GM15510 (cell line): ENCODE measurements around the gene GLP2R.

Source experiments
- POLR2A ChIP-seq: IDR thresholded peaks from 3 replicates; pipeline ENCODE4 v1.6.1; 2011; ENCODE audit warnings: borderline replicate concordance; ENCODE audit not compliant: insufficient read length; ENCODE audit errors: extremely low read depth

Gene GLP2R

DNA sequence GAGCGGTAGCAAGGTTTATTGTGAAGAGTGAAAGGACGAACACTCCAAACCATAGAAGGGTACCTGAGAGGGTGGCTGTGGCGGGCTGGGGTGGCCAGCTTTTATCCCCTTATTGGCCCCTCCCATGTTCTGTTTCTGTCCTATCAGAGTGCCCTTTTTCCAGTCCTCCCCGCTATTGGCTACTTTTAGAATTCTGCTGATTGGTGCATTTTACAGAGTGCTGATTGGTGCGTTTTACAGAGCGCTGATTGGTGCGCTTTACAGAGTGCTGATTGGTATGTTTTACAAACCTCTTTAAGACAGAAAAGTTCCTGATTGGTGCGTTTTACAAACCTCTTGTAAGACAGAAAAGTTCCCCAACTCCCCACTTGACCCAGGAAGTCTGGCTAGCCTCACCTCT is 16.3 kb upstream of the GLP2R start:
- no peak for TF ChIP-seq POLR2A

DNA sequence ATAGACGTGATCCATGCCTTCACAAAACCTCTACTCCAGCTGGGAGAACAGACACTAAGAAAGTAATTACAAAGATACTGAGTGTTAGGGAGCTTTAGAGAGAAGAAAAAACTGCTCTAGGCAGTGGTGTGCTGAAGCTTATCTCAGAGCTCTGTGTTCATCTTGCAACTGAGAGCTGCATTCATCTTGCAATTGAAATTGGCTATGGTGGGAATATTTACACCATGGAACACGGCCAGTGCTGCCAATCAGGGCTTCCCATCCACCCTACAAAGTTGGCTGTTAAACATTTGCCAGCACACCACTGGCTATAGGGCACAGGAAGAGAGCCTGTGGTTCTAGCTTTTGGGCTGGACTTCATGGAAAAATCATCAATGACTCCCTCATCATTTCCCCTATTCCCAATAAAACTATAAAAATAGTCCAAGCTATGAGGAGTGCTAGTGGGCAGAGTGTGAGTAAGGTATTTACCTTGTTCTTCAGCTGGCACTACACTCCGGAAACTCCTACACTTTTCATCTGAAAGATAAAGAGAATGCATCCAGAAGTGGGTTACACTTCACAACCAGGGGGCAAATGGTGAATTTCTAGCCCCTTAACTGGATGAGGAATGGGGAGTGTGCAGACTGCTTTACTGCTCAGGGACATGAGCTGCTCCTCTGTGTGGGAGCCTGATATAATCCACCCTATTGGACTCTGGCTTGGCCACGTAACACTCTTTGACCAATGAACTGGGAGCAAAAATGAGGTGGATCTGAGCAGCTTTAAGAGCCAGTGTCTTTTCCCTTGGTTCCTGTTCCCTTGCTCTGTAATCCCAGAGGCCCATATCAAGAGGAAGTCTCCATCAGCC is 15.4 kb upstream of the GLP2R start:
- TF ChIP-seq POLR2A = no peak

- TF ChIP-seq POLR2A = no peak
Measured at GRCh38 chr17:9811086-9811485, 14.6 kb upstream of the GLP2R start.

- no peak for TF ChIP-seq POLR2A
Measured at GRCh38 chr17:9811537-9811936, 14.2 kb upstream of the GLP2R start.

DNA sequence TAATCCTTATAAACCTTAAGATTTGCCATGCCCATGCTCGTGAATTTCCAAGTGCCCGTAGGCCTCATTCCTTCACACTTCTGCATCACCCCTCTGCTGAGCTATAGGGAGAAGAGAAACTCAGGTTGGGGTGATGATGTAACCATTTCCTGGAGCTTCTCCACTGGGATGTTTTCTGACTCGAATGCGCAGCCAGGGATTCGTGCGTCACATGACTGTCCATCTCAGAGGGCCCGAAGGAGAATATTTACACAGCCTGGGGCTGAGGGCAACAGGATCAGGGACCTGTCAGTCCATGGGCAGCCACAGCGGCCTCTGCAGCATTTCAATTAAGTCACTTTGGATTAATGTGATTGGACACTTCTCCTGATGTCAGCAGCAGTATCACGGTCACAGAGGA is 12.6 kb upstream of the GLP2R start:
- no peak for TF ChIP-seq POLR2A

DNA sequence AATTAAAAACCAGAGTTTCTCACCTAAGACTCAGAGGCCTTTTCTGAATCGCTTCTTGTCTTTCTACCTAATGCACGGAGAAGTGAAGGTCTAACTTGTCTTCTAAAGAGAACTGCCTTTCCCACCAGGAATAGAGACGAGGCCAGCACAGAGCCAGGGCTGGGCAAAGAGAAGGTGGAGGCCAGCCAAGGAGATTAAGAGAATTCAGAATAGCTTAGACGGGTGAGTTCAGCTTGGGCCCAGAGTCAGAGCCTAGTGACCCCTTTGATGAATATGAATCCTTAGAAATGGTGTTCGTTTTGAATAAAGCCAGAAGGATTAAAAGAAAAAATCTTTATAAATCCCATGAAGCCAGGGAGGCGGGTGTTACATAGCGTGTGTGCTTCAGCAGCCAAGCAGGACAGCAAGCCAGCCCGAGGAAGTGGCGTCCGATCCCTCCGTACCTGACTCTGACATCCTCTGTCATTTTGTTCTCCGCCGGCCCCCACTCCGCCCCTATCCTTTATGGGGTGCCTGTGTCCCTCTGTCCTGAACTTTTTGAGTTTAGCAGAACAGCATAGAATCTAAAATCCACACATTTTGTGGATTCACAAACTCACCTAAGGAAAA is 11.3 kb upstream of the GLP2R start:
- no peak for TF ChIP-seq POLR2A

DNA sequence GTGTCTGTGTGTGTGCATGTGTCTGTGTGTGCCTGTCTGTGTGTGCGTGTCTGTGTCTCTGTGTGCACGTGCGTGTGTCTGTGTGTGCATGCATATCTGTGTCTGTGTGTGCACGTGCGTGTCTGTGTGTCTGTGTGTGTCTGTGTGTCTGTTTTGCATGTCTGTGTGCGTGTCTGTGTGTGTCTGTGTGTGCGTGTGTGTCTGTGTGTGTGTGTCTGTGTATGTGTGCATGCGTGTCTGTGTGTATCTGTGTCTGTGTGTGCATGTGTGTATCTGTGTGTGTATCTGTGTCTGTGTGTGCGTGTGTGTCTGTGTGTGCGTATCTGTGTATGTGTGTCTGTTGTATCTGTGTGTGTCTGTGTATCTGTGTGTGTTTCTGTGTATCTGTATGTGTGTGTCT is 9.3 kb upstream of the GLP2R start:
- no peak for TF ChIP-seq POLR2A

DNA sequence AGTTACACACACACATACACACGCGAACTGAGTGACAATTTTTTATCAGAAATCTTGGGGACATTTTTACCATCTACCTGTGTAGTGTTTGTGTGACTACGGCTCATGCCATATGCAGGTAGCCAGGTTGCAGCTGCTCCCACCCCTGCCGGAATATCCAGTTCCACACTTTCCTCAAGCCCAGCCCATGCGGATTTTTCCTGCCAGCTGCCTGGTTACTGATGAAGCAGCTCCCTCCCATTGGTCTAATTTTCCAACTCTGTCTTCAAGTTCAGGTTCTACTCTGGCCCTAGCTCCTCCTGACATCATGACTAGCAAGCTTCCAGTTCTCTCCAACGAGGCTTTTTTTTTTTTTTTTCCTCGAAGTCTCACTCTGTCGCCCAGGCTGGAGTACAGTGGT is 8.6 kb upstream of the GLP2R start:
- no peak for TF ChIP-seq POLR2A

DNA sequence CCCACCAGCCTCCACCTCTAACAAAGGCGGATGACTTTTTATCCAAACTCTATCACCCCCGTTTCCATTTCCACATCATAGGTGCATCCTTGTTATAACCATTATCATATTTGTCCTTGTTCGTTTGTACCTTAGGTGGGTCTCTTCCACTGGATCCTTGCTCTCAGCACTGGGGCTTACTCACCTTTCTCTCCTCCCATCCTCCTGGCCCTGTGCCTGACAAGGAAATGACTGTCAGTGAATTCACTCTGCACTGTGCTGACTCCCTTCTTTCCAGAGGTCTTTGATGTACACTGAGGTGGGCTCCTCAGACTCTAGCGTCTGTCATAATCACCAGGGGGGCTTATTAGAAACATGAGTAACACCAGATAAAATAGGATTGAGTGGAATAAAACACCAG is 7.0 kb upstream of the GLP2R start:
- no peak for TF ChIP-seq POLR2A

DNA sequence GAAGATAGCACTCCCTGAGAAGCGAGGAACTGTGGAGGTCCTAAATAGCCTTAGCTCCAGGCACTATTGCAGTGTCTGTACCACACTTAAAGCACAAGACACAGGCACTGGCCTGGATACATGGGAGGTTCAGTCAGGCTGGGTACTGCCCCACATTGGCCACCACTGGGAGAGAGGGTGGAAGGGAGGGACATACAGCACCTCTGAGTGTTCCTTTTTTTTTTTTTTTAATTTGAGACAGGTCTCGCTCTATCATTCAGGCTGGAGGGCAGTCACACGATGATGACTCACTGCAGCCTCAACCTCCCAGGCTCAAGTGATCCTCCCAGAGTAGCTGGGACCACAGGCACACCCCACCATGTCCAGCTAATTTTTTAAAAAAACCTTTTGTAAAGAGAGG is 5.3 kb upstream of the GLP2R start:
- no peak for TF ChIP-seq POLR2A

- TF ChIP-seq POLR2A = no peak
Measured at GRCh38 chr17:9821921-9822320, 3.8 kb upstream of the GLP2R start, which contains the start of gene GSG1L2. Gene GSG1L2 (minus strand): TSS chr17:9822079. CDS start chr17:9822071, 8 bp downstream.

DNA sequence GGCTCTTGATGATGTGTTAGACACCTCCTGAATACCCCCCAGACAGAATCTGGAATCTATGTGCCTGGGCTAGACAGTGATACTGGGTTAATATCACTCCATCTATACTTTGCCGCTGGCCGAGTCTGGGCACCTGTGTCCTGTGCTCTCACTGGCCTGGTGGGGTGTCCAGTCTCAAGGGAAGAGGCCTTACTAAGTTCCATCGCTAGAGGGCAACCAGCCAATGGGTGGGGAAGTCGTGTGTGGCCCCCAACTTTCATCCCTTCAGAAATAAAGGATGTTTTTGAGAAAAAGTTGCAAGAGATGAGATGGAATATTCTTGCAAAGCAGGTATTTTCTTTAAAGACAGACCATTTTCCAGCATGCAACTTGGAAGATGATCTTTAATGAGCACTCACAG is 1.6 kb upstream of the GLP2R start:
- no peak for TF ChIP-seq POLR2A

DNA sequence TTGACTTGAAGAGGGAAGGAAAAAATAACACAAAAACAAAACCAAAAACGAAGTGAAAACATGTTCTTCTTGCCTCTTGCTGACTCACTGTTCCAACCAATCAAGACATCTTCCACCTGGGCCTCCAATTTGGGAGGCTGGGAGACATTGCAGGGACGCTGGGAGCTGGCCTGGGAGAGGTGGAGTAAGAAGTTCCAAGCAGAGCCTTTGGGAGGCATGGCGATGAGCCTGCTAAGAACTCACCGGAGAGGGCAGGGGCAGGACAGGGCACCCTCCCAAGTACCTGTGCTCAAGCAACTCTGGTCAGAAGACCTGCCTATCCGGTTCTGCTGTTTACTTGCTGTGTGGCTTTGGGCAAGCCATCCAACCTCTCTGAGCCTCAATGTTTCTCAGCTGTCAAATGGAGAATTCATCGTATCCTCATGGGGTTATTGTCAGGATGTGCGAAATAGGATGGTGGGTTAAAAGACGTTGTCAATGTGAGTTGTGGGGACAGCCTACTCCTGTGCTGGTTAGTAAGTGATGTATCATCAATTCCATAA is 856 bp upstream of the GLP2R start:
- TF ChIP-seq POLR2A = no peak

- no peak for TF ChIP-seq POLR2A
Measured at GRCh38 chr17:9828296-9829295, 2.9 kb downstream of the GLP2R start.

- TF ChIP-seq POLR2A = no peak
Measured at GRCh38 chr17:9829343-9829742, 3.6 kb downstream of the GLP2R start.
